NAMALWA (cell line): ENCODE measurements around the gene CGB7.

Source experiments
- DNase-seq: peaks from one replicate; pipeline ENCODE4 v3.0.0-alpha.2; 2015; ENCODE audit warnings: low spot score

Gene CGB7

DNA sequence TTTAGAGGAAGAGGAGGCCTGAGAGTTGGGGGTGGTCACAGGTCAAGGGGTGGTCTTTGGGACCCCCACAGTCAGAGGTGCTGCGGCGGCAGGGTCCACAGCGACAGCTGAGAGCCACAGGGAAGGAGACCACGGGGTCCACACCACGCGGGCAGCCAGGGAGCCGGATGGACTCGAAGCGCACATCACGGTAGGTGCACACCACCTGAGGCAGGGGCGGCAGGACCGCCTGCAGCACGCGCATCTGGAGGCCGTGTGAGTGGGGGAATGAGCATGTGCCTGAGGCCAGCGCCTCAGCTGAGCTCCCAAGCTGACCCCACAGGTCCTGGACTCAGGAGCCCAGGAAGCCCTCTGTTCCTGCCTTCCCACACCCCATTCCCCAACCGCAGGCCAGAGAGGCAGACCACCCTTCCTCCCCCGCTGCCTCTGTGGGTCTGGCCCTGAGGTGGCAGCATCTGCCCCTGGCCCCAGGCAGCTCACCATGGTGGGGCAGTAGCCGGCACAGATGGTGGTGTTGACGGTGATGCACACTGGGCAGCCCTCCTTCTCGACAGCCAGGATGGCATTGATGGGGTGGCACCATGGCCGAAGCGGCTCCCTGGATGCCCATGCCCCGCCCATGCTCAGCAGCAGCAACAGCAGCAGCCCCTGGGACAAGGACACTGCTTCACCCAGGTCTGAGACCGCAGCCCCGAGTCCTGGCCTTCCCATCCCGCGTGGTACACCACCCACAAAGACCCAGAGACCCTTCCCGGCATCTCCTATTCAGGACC is 41.3 kb downstream of the CGB7 start:
- DNase-seq: no peak

- DNase-seq: no peak
These were observed 42.7 kb downstream of the CGB7 start for GRCh38 chr19:49014870-49015255.

- DNase-seq: no peak
These were observed 43.3 kb downstream of the CGB7 start for GRCh38 chr19:49014123-49014869.

DNA sequence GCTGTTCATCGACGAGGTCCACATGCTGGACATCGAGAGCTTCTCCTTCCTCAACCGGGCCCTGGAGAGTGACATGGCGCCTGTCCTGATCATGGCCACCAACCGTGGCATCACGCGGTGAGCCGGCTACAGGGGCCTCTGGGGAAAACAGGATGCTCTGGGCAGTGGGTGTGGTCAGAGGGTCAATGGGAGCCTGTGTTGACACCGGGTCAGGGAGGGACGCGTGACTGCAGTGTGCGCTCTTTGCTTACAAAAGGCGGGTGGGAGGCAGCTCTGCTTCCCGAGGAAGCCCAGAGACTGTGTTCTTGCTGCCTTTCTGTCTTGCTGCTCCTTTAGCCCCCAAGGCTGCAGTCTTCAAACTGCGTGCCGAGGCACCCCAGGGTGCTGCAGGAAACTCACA is 46.4 kb downstream of the CGB7 start:
- no peak for DNase-seq

DNA sequence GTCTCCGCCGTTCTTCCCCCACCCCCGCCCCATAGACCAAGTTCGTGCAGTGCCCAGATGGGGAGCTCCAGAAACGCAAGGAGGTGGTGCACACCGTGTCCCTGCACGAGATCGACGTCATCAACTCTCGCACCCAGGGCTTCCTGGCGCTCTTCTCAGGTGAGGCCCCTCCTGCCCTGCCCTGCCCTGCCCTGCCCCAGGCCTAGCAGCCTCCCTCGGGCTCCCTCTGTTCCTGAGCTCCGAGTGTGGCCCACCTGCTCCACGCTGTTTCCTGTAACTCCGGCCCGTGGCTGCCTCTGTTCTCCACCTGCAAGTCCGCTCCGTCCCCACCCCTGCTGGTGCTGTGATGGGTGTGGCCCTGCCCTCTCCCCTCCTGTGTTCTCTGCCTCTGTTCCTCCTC is 47.1 kb downstream of the CGB7 start:
- no peak for DNase-seq

DNA sequence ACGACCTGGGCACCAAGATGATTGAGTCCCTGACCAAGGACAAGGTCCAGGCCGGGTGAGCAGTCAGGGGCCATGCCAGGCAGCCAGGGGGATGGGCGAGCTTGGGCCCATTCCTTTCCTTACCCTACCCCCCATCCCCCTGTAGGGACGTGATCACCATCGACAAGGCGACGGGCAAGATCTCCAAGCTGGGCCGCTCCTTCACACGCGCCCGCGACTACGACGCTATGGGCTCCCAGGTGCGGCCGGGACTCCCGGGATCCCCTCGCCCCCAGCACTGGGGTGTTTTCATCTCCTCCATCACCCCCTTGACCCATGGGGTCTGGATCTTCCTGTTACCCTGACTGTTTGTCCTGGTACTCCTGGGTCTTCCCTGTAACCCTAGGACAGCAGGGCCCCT is 47.7 kb downstream of the CGB7 start:
- no peak for DNase-seq

DNA sequence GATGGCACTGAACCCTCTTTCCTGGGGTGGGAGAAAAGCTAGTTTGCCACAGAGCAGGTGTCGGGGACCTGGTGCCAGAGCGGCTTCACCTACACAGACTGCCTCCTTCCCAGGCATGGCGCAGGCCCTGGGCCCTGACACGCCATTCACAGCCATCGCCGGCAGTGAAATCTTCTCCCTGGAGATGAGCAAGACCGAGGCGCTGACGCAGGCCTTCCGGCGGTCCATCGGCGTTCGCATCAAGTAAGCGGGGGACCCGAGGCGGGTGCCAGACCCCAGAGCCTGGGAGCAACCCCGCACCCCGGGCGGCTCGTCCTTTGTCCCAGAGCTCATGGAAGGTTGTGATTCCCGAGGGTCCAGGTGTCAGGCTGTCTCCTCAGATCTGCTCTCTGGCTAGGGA is 50.6 kb downstream of the CGB7 start:
- no peak for DNase-seq

DNA sequence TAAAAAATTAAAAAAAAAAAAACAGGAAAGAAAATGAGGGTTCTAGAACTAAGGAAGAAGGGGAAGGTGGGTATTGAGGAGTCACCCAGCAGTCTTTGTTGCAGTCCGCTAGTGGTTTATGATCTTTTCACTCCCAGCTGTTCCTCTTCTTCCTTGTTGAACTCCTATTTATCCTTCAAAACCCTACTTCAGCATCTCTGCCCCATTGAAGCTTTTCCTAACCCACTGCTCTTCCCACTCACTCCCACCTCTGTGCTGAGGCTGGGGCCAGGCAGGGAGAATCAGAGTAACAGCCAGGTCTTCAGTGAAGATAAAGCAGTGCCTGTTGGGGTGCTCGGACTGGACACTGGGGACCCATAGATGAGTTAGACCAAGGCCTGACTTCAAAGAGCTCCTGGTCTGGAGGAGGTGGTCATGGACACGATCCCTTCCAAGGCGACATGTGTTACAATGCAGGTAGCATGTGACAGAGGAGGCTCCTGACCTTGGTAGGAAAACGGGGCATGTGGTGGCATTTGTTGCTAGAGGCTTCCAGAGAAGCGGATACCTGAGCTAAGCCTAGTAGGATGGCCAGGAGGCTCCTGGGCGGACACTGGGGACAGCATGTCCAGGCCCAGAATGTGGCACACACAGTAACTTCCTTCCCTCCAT is 52.5 kb downstream of the CGB7 start:
- DNase-seq: no peak
